GM19240 (cell line): ENCODE measurements around the gene PITPNM1.
"Not testable (repeated sequence)": the region's sequence is repeated elsewhere in the genome, so short reads cannot be mapped to it uniquely, and the experiment has no call there.

Experiments
- DNase-seq: peaks from one replicate; pipeline ENCODE4 v3.0.0; 2011; ENCODE audit warnings: low spot score; ENCODE audit not compliant: insufficient read length

The PITPNM1 gene

DNA sequence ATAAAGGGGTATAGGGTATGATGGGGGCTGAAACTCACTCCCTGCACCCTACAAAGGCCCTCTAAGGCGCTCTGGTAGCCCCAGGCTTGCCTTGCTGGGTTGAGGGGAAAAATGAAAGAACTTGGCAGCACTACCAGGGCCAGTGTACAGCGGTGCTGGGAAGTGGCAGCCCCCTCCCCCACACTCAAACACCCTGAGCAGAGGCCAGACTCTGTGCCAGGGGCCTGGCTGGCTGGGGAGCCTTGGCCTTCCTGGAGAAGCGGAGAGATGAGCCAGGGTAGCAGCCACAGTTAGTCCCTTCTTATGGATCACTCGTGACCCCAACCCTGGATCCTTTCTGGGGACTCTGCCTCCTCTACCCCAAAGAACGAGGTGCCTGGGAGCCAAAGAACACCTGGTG is 38.8 kb downstream of the PITPNM1 start:
- DNase-seq, result no peak

DNA sequence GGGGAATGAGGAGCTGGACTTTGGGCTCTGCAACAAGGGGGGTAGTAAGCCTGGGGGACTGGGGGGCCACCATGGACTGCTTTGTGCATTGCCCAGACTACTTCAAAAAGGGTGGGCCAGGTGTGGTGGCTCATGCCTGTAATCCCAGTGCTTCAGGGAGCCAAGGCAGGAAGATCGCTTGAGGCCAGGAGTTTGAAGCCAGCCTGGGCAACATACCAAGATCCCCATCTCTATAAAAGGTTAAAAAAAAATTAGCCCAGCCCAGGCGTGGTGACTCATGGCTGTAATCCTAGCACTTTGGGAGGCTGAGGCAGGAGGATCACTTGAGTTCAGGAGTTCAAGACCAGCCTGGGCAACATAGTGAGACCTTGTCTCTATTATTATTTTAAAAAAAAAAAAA is 39.6 kb downstream of the PITPNM1 start:
- not testable (repeated sequence) for DNase-seq

DNA sequence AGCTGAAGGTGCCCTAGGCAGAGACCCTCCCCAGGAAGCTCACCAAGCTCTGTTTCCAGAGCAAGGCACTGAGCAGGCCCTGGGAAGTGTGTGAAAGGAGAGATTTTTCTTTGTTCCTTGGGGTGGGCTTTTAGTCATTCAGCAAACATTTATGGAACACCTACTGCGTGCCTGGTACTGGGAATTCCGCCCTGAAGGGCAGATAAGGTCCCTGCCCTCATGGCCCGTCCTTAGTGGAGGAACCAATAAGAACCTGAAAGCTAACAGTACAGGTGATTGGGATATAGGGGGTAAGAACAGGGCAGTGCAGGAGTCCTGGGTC is 40.0 kb downstream of the PITPNM1 start:
- no peak for DNase-seq

DNA sequence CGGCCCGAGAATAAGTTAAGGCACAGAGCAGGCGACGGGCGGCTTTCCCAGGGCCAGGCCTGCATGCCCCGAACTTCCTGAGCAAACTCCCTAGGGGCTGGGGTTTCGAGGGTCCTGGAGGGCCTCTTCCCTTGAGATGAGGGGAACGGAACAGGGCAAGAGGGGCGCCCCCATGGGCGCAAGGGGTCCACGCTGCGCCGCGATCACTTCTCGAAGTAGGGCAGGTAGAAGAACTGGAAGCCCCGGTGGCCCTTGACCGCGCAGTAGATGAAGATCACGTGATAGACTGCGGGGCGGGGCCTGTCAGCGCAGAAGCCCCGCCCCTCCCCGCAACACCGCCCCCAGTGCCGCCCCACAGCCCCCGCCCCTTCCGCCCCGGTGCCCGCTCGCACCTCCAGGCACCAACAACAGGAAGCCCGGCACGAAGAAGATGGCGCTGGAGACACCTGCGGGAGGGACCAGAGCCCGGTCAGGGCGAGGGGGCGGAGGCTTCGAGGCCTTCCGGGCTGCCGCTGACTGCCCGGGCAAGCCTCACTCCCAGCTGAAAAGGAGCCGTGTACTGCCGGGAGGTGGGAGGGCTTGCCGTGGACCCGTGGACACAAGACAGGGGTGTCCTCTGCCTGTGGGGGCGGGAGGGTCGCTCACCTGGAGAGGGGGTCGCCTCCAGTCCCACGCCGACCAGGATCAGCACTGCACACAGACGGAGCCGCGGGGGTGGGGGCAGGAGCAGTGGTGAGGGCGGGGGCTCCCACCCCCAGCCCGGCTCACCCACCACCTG is 40.6 kb downstream of the PITPNM1 start:
- DNase-seq, result peak; percentile 92

DNA sequence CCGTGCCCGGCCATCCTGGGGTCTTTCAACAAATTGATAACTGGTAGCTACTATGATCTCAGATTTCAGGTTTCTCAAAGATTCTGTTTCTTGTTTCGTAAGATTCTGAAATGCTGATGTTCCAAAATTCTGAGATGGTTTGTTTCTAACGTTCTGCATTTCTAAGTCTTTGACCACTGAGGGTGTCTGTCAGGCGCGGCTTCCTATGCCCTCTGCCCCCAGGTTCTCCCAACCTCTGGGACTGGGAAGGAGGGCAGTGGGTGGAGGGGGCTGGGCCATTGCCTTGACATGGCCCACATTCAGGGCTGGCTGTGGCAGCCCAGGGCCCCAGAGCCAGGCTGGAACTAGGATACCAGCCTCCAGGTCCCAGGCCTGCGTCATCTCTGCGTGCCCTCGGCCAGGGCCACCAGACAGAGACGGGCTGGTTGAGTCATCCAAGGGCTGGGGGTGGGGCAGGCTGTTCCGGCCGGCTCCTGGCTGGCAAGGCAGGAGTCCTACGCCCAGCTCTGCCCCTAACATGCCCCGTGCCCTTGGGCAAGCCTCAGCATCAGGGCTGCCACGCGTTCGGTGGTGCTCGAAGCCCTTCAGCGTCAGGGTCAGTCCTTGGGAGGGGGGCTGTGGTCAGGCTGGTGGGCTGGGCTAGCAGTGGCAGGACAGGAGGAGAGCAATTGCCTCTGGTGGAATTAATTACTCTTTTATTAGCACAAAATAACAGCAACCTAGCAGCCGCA is 41.3 kb downstream of the PITPNM1 start:
- DNase-seq, result no peak

DNA sequence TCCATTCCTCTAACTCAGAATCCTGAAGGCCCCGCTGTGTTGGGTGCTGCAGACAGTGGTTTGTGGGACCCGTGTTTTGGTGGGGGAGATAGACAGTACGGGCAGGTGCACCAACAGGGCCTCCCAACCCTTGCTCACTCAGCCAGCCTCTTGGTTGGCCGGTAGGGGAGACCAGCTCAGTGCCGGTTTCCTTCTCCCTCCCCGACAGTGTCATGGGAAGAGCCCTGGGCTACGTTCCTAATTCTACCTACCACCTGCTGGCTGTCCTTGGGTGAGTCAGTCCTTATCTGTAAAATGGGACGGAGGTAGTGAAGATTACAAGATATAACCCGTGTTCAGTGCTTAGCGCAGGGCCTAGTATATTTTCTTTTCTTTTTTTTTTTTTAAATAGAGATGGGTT is 42.0 kb downstream of the PITPNM1 start:
- no peak for DNase-seq

DNA sequence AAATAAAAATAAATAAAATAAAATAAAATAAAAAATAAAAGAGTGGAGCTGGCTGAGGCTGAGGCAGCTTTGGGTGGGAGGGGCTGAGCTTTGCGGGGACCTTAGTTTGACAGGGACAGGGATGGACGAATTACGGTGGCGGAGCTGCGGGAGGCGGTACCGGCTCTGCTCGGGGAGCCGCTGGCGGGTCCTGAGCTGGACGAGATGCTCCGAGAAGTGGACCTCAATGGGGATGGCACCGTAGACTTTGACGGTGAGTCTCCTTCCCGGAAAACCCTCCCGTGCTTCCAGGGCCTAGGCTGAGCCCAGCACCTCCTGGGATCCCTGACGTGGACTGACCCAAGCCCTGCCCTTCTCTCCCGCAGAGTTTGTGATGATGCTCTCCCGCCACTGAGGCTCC is 46.9 kb downstream of the PITPNM1 start:
- DNase-seq, result no peak

DNA sequence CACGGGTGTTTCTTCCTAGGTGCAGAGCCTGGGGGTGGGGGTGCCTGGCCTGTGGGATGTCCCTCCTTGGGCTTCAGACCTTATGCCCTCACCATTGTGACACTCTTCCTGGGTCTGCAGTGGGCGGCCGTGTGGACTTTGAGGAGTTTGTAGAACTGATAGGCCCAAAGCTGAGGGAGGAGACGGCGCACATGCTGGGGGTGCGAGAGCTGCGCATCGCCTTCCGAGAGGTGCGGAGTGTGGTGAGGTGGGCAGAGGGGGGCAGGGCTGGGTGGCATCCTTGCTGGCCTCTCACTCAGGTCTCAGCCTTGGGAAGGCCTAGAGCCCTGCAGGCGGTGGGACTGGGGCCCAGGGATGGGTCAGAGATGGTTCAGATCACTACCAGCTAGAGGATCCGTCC is 47.7 kb downstream of the PITPNM1 start:
- no peak for DNase-seq

DNA sequence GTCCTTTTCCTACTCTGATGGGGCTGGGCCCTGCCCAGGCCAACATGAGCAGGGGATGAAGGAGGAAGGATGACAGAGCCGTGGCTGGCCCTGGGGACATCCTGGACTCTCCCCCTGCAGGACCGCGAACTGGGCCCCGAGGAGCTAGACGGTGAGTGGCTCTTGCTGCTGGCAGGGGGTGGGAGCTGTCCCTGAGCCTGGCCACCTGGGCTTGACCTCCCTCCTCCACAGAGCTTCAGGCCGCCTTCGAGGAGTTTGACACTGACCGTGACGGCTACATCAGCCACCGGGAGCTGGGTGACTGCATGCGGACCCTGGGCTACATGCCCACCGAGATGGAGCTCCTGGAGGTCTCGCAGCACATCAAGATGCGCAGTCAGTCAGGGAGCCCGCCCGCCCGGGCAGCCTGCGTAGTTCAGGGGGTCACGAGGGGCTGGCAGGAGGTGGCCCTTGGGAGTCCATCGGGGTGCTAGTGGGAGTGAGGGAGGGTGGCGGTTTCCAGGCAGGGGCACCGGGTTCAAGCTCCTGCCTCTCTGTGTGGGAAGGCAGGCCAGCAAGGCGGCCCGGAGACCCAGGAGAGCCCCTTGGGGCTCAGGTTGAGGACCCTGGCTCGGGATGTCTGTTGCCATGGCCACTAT is 49.0 kb downstream of the PITPNM1 start:
- DNase-seq, result no peak

DNA sequence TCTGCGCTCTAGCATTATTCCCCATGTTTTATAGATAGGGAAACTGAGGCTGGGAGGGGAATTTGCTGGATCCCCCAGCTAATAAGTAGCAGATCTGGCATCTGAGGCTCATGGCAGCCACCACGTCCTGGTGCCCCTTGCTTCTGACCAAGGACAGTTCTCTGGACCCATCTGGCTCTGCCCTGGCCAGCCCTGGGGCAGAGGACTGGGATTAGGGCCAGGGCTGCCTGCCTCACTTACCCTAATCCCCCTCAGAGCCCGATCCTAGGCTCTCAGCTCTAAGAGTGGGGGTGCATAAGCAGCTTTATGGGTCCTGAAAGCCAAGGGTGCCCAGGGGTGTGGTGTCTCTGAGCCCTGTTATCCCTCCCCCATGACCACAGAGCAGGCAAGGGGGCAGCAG is 50.1 kb downstream of the PITPNM1 start, which contains the start of gene CABP4:
Gene CABP4, plus strand, starts transcription at position 301 of the 400 bp plus-strand sequence. Its CDS starts 70 bp downstream, at position 371.
- DNase-seq, result no peak

DNA sequence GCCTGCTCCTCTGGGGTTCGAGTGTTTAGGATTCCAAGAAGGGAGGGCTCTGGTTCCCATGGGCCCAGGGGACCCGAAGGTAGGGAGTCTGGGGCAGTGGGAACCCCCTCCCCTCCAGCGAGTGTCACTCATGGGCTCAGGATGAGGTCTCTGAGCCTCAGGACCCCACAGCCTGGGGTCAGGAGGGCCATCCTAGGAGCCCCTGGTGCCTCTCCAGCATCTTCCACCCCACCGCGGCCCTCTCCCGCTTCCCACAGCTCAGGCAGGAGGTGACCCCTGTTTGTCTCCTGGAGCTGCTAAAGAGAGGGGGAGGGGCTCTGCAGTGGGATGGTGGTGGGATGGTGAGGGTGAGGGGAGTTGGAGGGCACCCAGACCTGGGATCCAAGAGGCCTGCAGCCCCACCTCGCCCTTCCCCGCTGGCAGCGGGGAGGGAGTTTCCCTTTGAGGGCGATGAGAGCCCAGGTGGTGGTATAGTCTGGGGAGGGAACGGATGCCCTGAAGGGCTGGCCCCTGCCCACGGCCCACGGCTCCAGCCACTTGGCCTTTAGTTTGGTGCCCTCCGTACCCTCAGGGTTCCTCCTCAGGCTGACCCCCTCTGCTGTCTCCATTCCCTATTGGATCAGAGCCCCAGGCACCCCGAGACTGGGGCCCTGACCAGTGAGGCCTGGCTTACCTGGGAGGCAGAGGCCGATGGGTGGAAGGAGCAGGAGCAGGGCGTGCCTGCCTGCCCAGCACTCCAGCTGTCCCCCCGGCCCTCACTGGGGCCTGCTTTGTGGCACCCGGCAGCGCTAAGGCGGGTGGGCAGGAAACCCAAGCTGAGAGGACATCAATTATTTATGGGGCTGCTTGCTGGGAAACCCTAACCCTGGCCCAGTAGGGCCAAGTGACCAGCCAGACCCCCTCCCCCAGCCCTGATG is 51.1 kb downstream of the PITPNM1 start:
- DNase-seq, result no peak

DNA sequence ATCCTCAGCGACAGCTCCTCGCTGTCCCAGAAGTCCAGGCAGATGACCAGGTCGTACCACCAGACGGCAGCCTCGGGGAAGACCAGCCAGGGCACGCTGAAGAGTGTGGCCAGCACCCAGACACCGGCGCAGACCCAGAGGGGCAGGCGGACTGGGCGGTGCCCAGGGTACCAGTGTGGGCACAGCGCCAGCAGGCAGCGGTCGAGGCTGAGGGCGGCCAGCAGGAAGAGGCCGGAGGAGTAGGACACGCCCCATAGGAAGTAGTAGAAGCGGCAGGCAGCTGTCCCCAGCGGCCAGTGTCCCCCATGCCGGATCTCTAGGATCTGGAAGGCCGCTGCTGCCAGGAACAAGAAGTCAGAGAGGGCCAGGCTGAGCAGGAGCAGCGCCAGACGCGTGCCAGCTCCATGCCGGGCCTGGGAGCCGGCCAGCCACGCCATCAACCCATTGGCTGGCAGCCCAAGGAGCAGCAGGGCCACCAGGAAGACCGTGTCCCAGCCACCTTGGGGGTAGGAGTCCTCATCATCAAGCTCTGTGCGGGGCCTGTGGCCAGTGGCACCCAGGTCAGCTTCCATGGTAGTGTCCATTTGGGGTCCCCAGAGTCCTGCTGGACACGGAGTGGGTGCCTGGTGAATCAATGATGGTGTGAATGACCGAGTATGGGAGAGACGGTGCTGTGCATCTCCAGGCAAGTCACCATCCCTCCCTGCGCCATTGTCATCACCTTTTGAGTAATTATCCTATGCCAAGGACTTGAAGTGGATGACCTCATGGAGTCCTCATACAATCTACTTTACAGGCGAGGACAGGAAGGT is 52.8 kb downstream of the PITPNM1 start, which contains the start of gene GPR152:
Gene GPR152, minus strand, starts transcription at position 589 of the 812 bp plus-strand sequence. Its CDS starts 5 bp downstream, at position 584.
- DNase-seq, result no peak

DNA sequence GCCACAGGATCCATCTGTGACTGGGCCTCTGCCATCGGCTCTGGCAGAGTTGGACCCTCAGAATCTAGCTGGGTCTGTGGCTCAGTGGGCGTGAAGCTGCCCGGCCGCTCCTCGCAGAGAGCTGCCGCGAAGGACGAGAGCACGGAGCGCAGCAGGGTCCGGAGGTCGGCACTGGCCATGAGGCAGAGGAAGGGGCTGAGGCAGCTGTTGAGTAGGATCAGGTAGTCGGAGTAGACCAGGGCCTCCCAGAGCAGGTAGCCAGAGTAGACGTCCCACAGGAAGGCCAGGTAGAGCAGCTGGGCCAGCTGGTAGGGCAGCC is 53.5 kb downstream of the PITPNM1 start:
- DNase-seq, result no peak

DNA sequence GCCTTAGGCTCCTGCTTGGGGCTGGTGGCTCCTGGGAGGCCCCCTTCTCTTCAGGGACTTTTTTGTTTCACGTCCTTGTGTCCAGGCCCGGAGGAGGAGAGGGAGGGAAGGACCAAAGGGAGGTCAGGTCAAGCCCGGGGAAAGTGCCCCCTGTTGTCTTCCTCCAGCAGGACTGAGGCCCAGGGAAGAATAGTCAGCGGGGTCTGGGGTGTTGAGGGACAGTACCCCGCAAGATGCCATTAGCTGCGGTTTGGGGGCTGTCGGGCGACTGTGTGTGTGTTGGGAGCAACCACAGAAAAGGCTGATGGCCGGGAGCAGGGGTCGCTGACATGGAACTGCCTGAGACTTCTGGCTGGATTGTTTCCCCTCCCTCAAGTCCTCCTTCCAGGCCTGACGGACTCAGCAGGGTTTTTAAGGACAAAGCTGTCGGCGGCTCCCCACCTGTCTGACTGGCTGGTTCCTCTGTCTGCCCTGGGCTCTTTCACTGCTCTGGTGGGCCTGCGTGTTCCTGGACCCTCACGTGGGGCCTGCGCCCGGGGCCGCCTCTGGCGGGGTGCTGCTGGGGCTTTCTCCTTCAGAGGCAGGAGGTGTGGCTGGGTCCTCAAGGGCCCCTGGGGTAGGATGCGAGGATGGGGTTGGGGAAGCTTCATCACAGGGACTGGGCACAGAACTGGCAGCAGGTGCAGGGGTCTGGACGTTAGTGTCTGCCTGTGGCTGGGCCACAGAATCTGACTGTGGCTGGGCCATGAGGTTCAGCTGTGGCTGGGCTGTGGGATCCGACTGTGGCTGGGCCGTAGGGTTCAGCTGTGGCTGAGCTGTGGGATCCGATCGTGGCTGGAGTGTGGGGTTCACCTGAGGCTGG is 54.1 kb downstream of the PITPNM1 start:
- DNase-seq, result no peak

DNA sequence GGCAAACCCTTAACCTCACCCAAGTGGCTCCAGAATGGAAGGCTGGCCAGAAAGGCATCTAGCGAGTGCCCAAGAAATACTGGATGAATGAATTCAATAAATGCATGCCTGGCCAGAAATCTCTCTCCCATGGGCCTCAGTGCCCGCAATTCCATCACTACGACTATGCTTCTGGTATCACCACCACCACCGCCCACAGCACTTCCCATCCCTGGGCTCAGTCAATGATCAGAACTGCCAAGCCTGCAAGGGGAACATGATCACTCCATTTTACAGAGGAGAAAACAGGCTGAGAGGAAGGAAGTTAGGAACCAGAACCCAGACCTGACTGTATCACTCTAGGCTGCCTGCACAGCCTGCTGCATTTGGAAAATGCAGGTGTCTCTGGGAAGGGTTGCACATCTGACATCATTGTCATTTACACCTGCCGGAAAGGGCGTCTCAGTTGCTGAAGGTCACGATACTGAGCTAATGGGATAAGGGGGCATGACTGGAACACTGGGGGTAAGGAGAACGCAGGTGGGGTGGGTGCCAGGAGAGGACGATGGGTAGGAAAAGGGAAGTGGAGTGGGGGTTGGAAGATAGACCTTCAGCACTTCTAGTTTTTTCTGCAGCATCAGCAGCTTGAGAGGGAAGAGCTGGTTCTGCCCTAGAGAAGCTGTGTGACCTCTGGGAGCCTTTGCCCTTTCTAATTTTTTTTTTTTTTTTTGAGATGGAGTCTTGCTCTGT is 55.9 kb downstream of the PITPNM1 start:
- DNase-seq, result no peak

DNA sequence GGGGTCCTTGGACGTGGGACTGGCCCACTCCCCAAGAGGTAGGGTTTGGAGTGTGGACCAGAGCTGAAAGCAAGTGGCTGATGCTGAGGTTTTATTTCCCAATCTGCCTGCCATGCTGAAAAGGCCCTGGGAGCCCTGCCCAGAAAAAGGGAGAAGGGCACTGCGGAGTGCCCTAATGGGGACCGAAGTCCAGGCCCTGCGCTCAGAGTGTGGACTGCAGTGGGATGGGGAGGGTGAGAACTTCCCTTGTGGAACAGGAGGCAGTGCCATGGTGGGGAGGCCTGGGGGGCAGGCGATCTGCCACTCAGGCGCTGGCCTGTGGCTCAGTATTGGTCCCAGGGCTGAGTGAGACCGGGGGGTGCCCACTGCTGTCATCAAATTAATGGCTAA is 56.9 kb downstream of the PITPNM1 start:
- no peak for DNase-seq

DNA sequence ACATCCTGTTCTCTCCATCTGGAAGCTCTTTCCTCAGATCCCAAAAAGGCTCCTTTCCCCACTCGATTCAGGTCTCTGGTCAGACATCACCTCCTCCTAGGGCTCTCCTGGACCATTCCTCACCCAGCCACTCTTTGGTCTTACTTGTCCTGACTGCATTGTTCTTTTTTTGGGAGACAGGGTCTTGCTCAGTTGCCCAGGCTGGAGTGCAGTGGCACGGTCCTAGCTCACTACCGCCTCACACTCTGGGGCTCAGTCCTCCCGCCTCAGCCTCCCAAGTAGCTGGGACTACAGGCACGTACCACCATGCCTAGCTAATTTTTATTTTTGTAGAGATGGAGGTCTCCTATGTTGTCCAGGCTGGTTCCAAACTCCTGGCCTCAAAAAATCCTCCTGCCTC is 59.6 kb downstream of the PITPNM1 start:
- no peak for DNase-seq

DNA sequence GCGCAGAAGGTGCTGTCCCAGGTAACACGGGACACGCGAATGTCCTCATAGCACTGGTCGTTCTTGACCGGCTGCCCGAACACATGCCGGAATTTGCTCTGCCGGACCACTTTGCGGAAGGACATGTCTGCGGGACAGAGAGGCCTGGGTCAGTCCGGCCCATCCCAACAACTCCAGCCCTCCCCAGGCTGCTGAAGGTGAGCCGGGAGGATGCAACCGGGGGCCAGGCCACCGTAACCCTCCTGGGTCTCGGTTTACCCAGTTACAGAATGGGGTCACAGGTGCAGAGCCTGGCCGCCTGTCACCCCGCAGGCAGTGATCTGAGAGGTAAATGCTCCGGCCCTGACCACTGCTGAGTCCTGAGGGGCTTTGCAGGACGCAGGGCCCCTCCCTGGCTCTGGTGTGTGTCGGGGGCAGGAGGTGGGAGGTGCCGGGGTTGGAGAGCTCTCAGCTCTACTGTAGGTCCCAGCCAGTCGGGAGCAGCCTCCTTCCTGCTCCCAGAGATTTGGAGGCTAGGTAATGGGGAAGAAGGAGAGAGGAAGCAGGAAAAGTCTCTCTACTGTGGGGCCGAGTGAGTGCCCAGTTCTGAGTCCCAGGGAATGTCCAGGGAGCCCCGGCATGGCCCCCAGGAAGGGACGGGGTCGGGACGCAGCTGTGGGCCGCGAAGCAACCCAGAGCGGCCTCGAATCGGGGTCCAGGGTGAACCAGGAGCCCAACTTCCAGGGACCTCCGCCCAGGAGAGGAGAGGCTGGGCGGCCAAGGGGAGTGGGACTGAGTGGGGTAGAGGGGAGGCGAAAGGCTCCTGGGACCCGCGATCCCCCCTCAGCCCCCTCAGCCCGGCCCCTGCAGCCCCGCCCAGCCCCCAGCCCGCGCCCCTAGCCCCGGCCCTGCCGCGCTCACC is 62.4 kb downstream of the PITPNM1 start:
- DNase-seq, result no peak
